OCI-LY7 (cell line): ENCODE data around the gene OR51D1.

ENCODE experiments used
- CTCF ChIP-seq: fragments of 200-600 bp; sonication (generic); conservative IDR thresholded peaks from 2 replicates; pipeline ENCODE4 v1.5.1; 2014; ENCODE audit warnings: mild to moderate bottlenecking, antibody characterized with exemption, low read length, moderate library complexity, mixed read lengths
- EZH2phosphoT487 ChIP-seq: fragments of 200-600 bp; sonication (generic); IDR thresholded peaks from 2 replicates; pipeline ENCODE4 v1.6.1; 2018; ENCODE audit warnings: low read depth, borderline replicate concordance, mild to moderate bottlenecking, mixed run types, antibody characterized with exemption, low read length, moderate library complexity, mixed read lengths

GRCh38 chr11:4611986-4612385, 25.3 kb upstream of the OR51D1 start:
- TF ChIP-seq CTCF (no peak), EZH2phosphoT487 (no peak)
